ENCODE results near the gene KIF2A. TPM values are rescaled to one million over a fixed set of nuclear protein-coding genes. Genes with fewer than 3 reads are reported as not detected.

Gene KIF2A
- total and polyA plus RNA-seq, 2 of the 8 experiments (the other 6 are each of a cell fraction or from before 2014, with no cell fraction given), result 18.4 to 97.1 TPM

DNA sequence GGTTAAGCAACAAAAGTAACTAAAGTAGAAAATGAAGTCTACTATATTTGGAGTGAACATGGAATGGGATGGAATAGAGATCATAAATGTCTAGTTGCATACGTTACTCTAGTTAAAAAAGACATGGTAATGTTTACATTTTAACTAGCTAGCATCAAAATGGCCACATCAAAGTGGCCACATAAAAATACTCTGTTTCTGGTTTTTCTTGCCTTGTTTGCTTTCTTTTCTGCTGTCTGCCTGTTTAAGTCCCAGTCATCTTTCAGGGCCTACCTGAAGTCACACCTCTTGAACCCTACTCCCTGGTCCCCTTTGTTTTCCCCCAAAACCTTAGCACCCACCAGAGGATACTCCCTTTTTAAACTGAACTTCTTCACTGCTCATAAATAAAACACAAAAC lies 6.4 kb upstream of the KIF2A start:
- no peaks in the 10 kb centered on the region for H4K20me1 ChIP-seq (replicated peaks in 1 of 2; ENCODE audit: control insufficient read depth in 1 of 2, insufficient read depth in 2 of 2, low read length in 2 of 2)
- ChIA-PET CTCF (ENCODE audit: partially characterized antibody) (interaction anchor here (0.5 to 1.6 kb wide), 2 partner anchors 47 to 80 kb away, joined by 3 read pairs; no protein-coding TSS in a partner anchor), POLR2A (ENCODE audit: partially characterized antibody) (no interaction called here)
- no peaks in the 10 kb centered on the region for H3K23me2 ChIP-seq (ENCODE audit: low read depth, low read length)
- no peak overlapping the region for H2BK5ac ChIP-seq (ENCODE audit: low read depth, low read length)
- no peak overlapping the region for H3K23ac ChIP-seq (ENCODE audit: insufficient read length)
- no peak overlapping the region for H3K4me2 ChIP-seq (ENCODE audit: insufficient read depth in 1 of 2, low read depth in 2 of 2, low read length in 2 of 2)
- no peak overlapping the region for H3K18ac ChIP-seq (ENCODE audit: extremely low read depth, low read length)
- H2AFZ ChIP-seq (ENCODE audit: low read length), result no peak overlapping the region
- no peaks in the 10 kb centered on the region for H3K4me1 ChIP-seq (replicated peaks in 1 of 4; ENCODE audit: control insufficient read depth in 3 of 4, insufficient read depth in 4 of 4, low read length in 3 of 4)
- H2BK120ac ChIP-seq (replicated peaks; ENCODE audit: low read depth, low read length), result no peak overlapping the region
- H3K4ac ChIP-seq (replicated peaks; ENCODE audit: insufficient read length, low read depth, low read length), result no peak overlapping the region
- H2BK15ac ChIP-seq (ENCODE audit: low read length), result no peak overlapping the region
- H4K8ac ChIP-seq (ENCODE audit: extremely low read depth, insufficient read depth, low read length), result no peak overlapping the region
- no peak overlapping the region for H4K91ac ChIP-seq (replicated peaks; ENCODE audit: insufficient read length, low read length)
- no peaks in the 10 kb centered on the region for H3K36me3 ChIP-seq (ENCODE audit: control insufficient read depth in 2 of 4, insufficient read depth in 4 of 4, low read length in 3 of 4)
- H3K56ac ChIP-seq (replicated peaks; ENCODE audit: insufficient read length, low read depth, low read length), result no peak overlapping the region
- H2BK20ac ChIP-seq (ENCODE audit: low read length), result no peak overlapping the region
- H3K27me3 ChIP-seq (replicated peaks in 1 of 4; ENCODE audit: control insufficient read depth in 3 of 4, extremely low read depth in 1 of 4, insufficient read depth in 3 of 4, low read length in 3 of 4), result no peaks in the 10 kb centered on the region
- no peak overlapping the region for H2AK5ac ChIP-seq (ENCODE audit: low read depth, low read length)
- no peak overlapping the region; a peak in 1 of 7 replicates for H3K9ac ChIP-seq (replicated peaks in 1 of 4; ENCODE audit: extremely low read depth in 1 of 4, low read depth in 3 of 4, low read length in 3 of 4)
- no peak overlapping the region for H3K4me3 ChIP-seq (ENCODE audit: extremely low read depth in 1 of 4, insufficient read depth in 2 of 4, low read depth in 3 of 4, low read length in 4 of 4)
- H3K9me3 ChIP-seq (ENCODE audit: insufficient read depth in 2 of 2, low read depth in 1 of 2, low read length in 1 of 2), result no peaks in the 10 kb centered on the region
- H4K5ac ChIP-seq (ENCODE audit: insufficient read length, low read depth, low read length), result no peak overlapping the region
- H3K14ac ChIP-seq (ENCODE audit: insufficient read length), result no peak overlapping the region
- no peak for FAIRE-seq
- H3K79me2 ChIP-seq (ENCODE audit: control insufficient read depth in 1 of 2, insufficient read depth in 2 of 2, low read length in 2 of 2), result no peaks in the 10 kb centered on the region
- H2BK12ac ChIP-seq (ENCODE audit: low read depth, low read length), result no peak overlapping the region
- 100% methylated on average over 1 of the region's 1 CpG; no CpG with 5 or more reads in 1 of the 2 experiments for WGBS, 2 experiments (ENCODE audit: extremely low coverage in 1 of 2, insufficient coverage in 1 of 2, insufficient read length in 1 of 2, insufficient replicate concordance in 2 of 2, low coverage in 1 of 2, low lambda C conversion rate in 2 of 2, missing lambda C conversion rate in 1 of 2)
- no peak for DNase-seq (ENCODE audit: low read depth in 1 of 2, low spot score in 2 of 2)
- no peak for TF ChIP-seq ASH2L (IDR thresholded peaks at IDR 0.05; ENCODE audit: low read length)
- TF ChIP-seq CHD1 (IDR thresholded peaks at IDR 0.05; ENCODE audit: low read depth, low read length), result no peak
- no peak for TF ChIP-seq MAFK (IDR thresholded peaks at IDR 0.05; ENCODE audit: low read depth, low read length)
- TF ChIP-seq EZH2 (IDR thresholded peaks at IDR 0.05; ENCODE audit: low read depth, low read length, severe bottlenecking), result no peak
- no peak for TF ChIP-seq TAF7 (optimal IDR thresholded peaks at IDR 0.05; ENCODE audit: borderline replicate concordance, low read depth, low read length)
- no peak overlapping the region for H3K27ac ChIP-seq (ENCODE audit: low read depth, low read length)
- no peaks in the 10 kb centered on the region for H3K79me1 ChIP-seq (ENCODE audit: low read depth, low read length)

All from H1 (cell line).